Measurements from ENCODE around the gene UBE2H. TPM values are rescaled to one million over a fixed set of nuclear protein-coding genes. Genes with fewer than 3 reads are reported as not detected.
A peak's percentile ranks its signal among the peaks of the same experiment; 100 is the strongest.

Gene UBE2H
- total and polyA plus RNA-seq, 8 donors, result 58.7 to 121 (median 82.8) TPM

GRCh38 chr7:129913428-129913827 lies 39.3 kb downstream of the UBE2H start:
- Histone ChIP-seq H3K4me3 (no peak overlapping the region), H3K4me1 (peaks cover 7 to 26% of the 10 kb centered on the region in 2 donors), H3K36me3 (no peaks in the 10 kb centered on the region), H3K9me3 (no peaks in the 10 kb centered on the region), H3K27me3 (no peaks in the 10 kb centered on the region), H3K27ac (no peak overlapping the region)
- ATAC-seq (no peak), DNase-seq (no peak)
- TF ChIP-seq CTCF (IDR thresholded peaks at IDR 0.05), result no peak
- intact Hi-C loops (cut with DNase I), result no loop called here

- no peaks in the 10 kb centered on the region for H3K36me3 ChIP-seq
- H3K27ac ChIP-seq, result no peak overlapping the region
- H3K4me1 ChIP-seq, result peaks cover 9 to 32% of the 10 kb centered on the region in 2 donors
- H3K9me3 ChIP-seq, result no peaks in the 10 kb centered on the region
- no peak for DNase-seq
- no peaks in the 10 kb centered on the region for H3K27me3 ChIP-seq
- intact Hi-C loops (cut with DNase I), result no loop called here
- ATAC-seq, result no peak
- H3K4me3 ChIP-seq, result no peak overlapping the region
- no peak for TF ChIP-seq CTCF (IDR thresholded peaks at IDR 0.05)
Observed at GRCh38 chr7:129911790-129912189, 41.0 kb downstream of the UBE2H start.

GRCh38 chr7:129909669-129910068 lies 43.1 kb downstream of the UBE2H start:
- TF ChIP-seq CTCF (IDR thresholded peaks at IDR 0.05), result no peak
- ATAC-seq, result no peak
- H3K36me3 ChIP-seq, result no peaks in the 10 kb centered on the region
- no peak overlapping the region for H3K27ac ChIP-seq
- intact Hi-C loops (cut with DNase I), result no loop called here
- no peak overlapping the region for H3K4me3 ChIP-seq
- H3K4me1 ChIP-seq, result peaks cover 4 to 22% of the 10 kb centered on the region in 2 donors
- no peaks in the 10 kb centered on the region for H3K27me3 ChIP-seq
- no peaks in the 10 kb centered on the region for H3K9me3 ChIP-seq
- DNase-seq, result no peak

GRCh38 chr7:129908181-129908580 lies 44.6 kb downstream of the UBE2H start:
- H3K27me3 ChIP-seq, result no peaks in the 10 kb centered on the region
- intact Hi-C loops (cut with DNase I), result no loop called here
- H3K9me3 ChIP-seq, result no peaks in the 10 kb centered on the region
- TF ChIP-seq CTCF (IDR thresholded peaks at IDR 0.05), result no peak
- peaks cover 0 to 5% of the 10 kb centered on the region in 2 donors for H3K36me3 ChIP-seq
- ATAC-seq, result no peak
- DNase-seq, result no peak
- peaks cover 4 to 23% of the 10 kb centered on the region in 2 donors for H3K4me1 ChIP-seq
- H3K4me3 ChIP-seq, result no peak overlapping the region
- H3K27ac ChIP-seq, result no peak overlapping the region

- Histone ChIP-seq H3K4me1 (peaks cover 4 to 24% of the 10 kb centered on the region in 2 donors), H3K9me3 (no peaks in the 10 kb centered on the region), H3K27ac (peak overlapping the region in 1 of 2 donors; percentile 49), H3K4me3 (no peak overlapping the region), H3K27me3 (no peaks in the 10 kb centered on the region), H3K36me3 (peaks cover 0 to 10% of the 10 kb centered on the region in 2 donors)
- DNase-seq (no peak), ATAC-seq (no peak)
- no peak for TF ChIP-seq CTCF (IDR thresholded peaks at IDR 0.05)
- intact Hi-C loops (cut with DNase I), result no loop called here
Observed at GRCh38 chr7:129907122-129907736, 45.5 kb downstream of the UBE2H start.

All from left lung (tissue), 10 donors.